K562 (cell line): Measurements from ENCODE around the gene OLFML2B. TPM values are rescaled to one million over a fixed set of nuclear protein-coding genes. Genes with fewer than 3 reads are reported as not detected.

ENCODE experiments used
- ATAC-seq: fragments of 200-7000 bp; cut with Tn5 transposase; 3 replicates; pipeline ENCODE4 v1.9.1; 2020; ENCODE audit warnings: moderate library complexity
- BruUV-seq: library from RNA; stranded (reverse); fragments of 400-500 nt; replicated peaks from 2 replicates; lab custom pipeline; 2021; lab: Mats Ljungman, UMichigan
- CTCF ChIA-PET: fragments of 300-600 bp; formaldehyde crosslinking; extraction: SDS; loops from one replicate; lab custom pipeline; 2021; ENCODE audit warnings: low intra/inter-chr PET ratio; lab: Yijun Ruan, JAX
- POLR2A ChIA-PET: fragments of 300-600, 350-650 bp; sonication (Branson Sonifier 250); formaldehyde crosslinking; extraction: SDS; loops from one replicate; lab custom pipeline; 2021; ENCODE audit warnings: antibody characterized with exemption, inconsistent platforms; lab: Yijun Ruan, JAX
- DNase-seq, 4 experiments: peaks; one replicate each; pipeline versions ENCODE4 v3.0.0 to v3.0.0-alpha.2; 2011 to 2018; ENCODE audit warnings: low spot score in 3 of 4, mixed read lengths in 3 of 4; ENCODE audit errors: extremely low read depth in 1 of 4
- FAIRE-seq: peaks from 2 replicates; lab custom pipeline; 2011; peaks lifted over from hg19 to GRCh38; lab: Jason Lieb, UNC
- H2AFZ ChIP-seq: 2 replicates; pipeline ENCODE4 v1.6.0; 2011; ENCODE audit warnings: low read depth, low read length, control low read depth, inconsistent platforms
- H3K27ac ChIP-seq: fragments of 200-600 bp; 3 replicates; pipeline ENCODE4 v1.8.0; 2011; ENCODE audit warnings: low read depth, mild to moderate bottlenecking, control low read depth, inconsistent platforms, low read length, moderate library complexity, mixed read lengths; ENCODE audit errors: extremely low read depth
- H3K27me3 ChIP-seq, 2 experiments: fragments of 300-600 bp in 1 of 2; 2 replicates in 1 of 2; 3 replicates in 1 of 2; pipeline versions ENCODE4 v1.6.0 to v1.8.0; 2011; ENCODE audit warnings: inconsistent platforms in 2 of 2, low read length in 2 of 2, mild to moderate bottlenecking in 1 of 2, mixed read lengths in 1 of 2, moderate library complexity in 1 of 2; ENCODE audit not compliant: control insufficient read depth in 2 of 2, insufficient read depth in 2 of 2
- H3K36me3 ChIP-seq: fragments of 300-600 bp; 3 replicates; pipeline ENCODE4 v1.8.0; 2011; ENCODE audit warnings: mild to moderate bottlenecking, low read length, inconsistent platforms; ENCODE audit not compliant: control insufficient read depth, insufficient read depth
- H3K4me1 ChIP-seq, 2 experiments: fragments of 200-600 bp in 1 of 2; replicated peaks in 1 of 2; 2 replicates in 1 of 2; 3 replicates in 1 of 2; pipeline versions ENCODE4 v1.5.1 to v1.8.0; 2011; ENCODE audit warnings: inconsistent platforms in 2 of 2, low read length in 2 of 2, mild to moderate bottlenecking in 1 of 2, mixed read lengths in 1 of 2, moderate library complexity in 1 of 2; ENCODE audit not compliant: control insufficient read depth in 2 of 2, insufficient read depth in 2 of 2
- H3K4me2 ChIP-seq: 2 replicates; pipeline ENCODE4 v1.6.1; 2011; ENCODE audit warnings: low read length, control low read depth, inconsistent platforms, mixed read lengths; ENCODE audit not compliant: insufficient read depth
- H3K4me3 ChIP-seq: fragments of 200-600 bp; sonication (generic), shearing (Covaris generic); 2 replicates; pipeline ENCODE4 v1.5.1; 2016; ENCODE audit warnings: control low read depth, inconsistent platforms
- H3K79me2 ChIP-seq: fragments of 200-600 bp; 3 replicates; pipeline ENCODE4 v1.8.0; 2011; ENCODE audit warnings: low read length, inconsistent platforms; ENCODE audit not compliant: control insufficient read depth, insufficient read depth
- H3K9ac ChIP-seq, 2 experiments: 2 replicates each; pipeline versions ENCODE4 v1.6.0 to v1.6.1; 2011; ENCODE audit warnings: low read depth in 2 of 2, low read length in 2 of 2, control low read depth in 1 of 2, inconsistent platforms in 1 of 2, mild to moderate bottlenecking in 1 of 2, mixed read lengths in 1 of 2; ENCODE audit not compliant: insufficient read depth in 1 of 2
- H3K9me1 ChIP-seq: one replicate; pipeline ENCODE4 v1.6.0; 2011; ENCODE audit warnings: inconsistent platforms, mild to moderate bottlenecking, low read length, moderate library complexity; ENCODE audit not compliant: control insufficient read depth, insufficient read depth
- H3K9me3 ChIP-seq: replicated peaks from 2 replicates; pipeline ENCODE4 v1.5.1; 2011; ENCODE audit warnings: low read depth, low read length, inconsistent platforms; ENCODE audit not compliant: control insufficient read depth, insufficient read depth
- H4K20me1 ChIP-seq: replicated peaks from 2 replicates; pipeline ENCODE4 v1.6.1; 2011; ENCODE audit warnings: low read length, inconsistent platforms, mixed read lengths; ENCODE audit not compliant: control insufficient read depth, insufficient read depth
- ARID1B ChIP-seq: fragments of 450-650 bp; IDR thresholded peaks from 2 replicates; pipeline ENCODE4 v1.6.1; 2016; ENCODE audit warnings: antibody characterized with exemption, mild to moderate bottlenecking, inconsistent platforms
- ARID3A ChIP-seq: IDR thresholded peaks from 2 replicates; pipeline ENCODE4 v1.6.1; 2012; ENCODE audit warnings: low read depth, low read length, improper control_type of control experiment, borderline replicate concordance
- ATF2 ChIP-seq: sonication (generic); formaldehyde crosslinking; IDR thresholded peaks from 2 replicates; pipeline ENCODE4 v1.8.1; 2022; ENCODE audit warnings: missing genetic modification reagents
- ATF3 ChIP-seq, 2 experiments: fragments of 450-650 bp in 1 of 2; sonication (generic) in 1 of 2; formaldehyde crosslinking in 1 of 2; IDR thresholded peaks in 1 of 2; conservative IDR thresholded peaks in 1 of 2; 2 replicates each; pipeline versions ENCODE4 v1.6.1 to v1.8.1; 2016 to 2023; ENCODE audit warnings: mild to moderate bottlenecking in 2 of 2, moderate library complexity in 2 of 2, inconsistent platforms in 1 of 2, missing genetic modification reagents in 1 of 2
- BRF2 ChIP-seq: IDR thresholded peaks from 3 replicates; pipeline ENCODE4 v1.6.1; 2011; ENCODE audit warnings: borderline replicate concordance, mild to moderate bottlenecking; ENCODE audit not compliant: insufficient read length, insufficient read depth
- HNRNPUL1 ChIP-seq: fragments of 200-400 bp; formaldehyde crosslinking; IDR thresholded peaks from 2 replicates; pipeline ENCODE4 v1.6.1; 2017; ENCODE audit warnings: low read length
- L3MBTL2 ChIP-seq: fragments of 450-650 bp; IDR thresholded peaks from 2 replicates; pipeline ENCODE4 v1.6.1; 2016; ENCODE audit warnings: mild to moderate bottlenecking, moderate library complexity
- MLX ChIP-seq, 2 experiments: fragments of 450-650 bp in 1 of 2; sonication (generic) in 1 of 2; formaldehyde crosslinking; conservative IDR thresholded peaks; 2 replicates each; pipeline versions ENCODE4 v1.4.0 to v1.8.1; 2020 to 2022; ENCODE audit warnings: mild to moderate bottlenecking in 1 of 2, missing genetic modification reagents in 1 of 2
- PHTF2 ChIP-seq: fragments of 250-450 bp; sonication (Bioruptor Pico); IDR thresholded peaks from 2 replicates; pipeline ENCODE4 v1.5.0; 2021; ENCODE audit warnings: mild to moderate bottlenecking
- SMAD2 ChIP-seq: fragments of 150-350 bp; IDR thresholded peaks from 2 replicates; pipeline ENCODE4 v1.6.1; 2014; ENCODE audit warnings: low read depth, mild to moderate bottlenecking, low read length
- SMC3 ChIP-seq: conservative IDR thresholded peaks from 2 replicates; pipeline ENCODE4 v1.6.1; 2011; ENCODE audit warnings: low read depth, low read length, improper control_type of control experiment; ENCODE audit not compliant: insufficient read depth
- SRSF7 ChIP-seq: fragments of 200-400 bp; formaldehyde crosslinking; optimal IDR thresholded peaks from 2 replicates; pipeline ENCODE3; 2017; ENCODE audit warnings: mild to moderate bottlenecking, low read depth, low read length
- TAF9B ChIP-seq: fragments of 450-650 bp; IDR thresholded peaks from 2 replicates; pipeline ENCODE4 v1.6.1; 2018; ENCODE audit warnings: mild to moderate bottlenecking; ENCODE audit not compliant: partially characterized antibody
- WGBS: fragments of 100-300 bp; shearing (Covaris generic); methylation state at CpG from one replicate; pipeline ENCODE4 v1.1.6; 2016; ENCODE audit warnings: low coverage, mixed read lengths; ENCODE audit not compliant: insufficient coverage; ENCODE audit errors: missing lambda C conversion rate; 5-methylcytosine and 5-hydroxymethylcytosine counted together
- in situ Hi-C: fragments of 300-500 bp; cut with MboI; formaldehyde crosslinking; loops from 4 replicates; pipeline ENCODE4 v1.15.0; 2018; ENCODE audit warnings: inconsistent platforms, mixed read lengths
- intact Hi-C: fragments of 100-400 bp; cut with micrococcal nuclease; formaldehyde crosslinking; loops from 2 replicates; pipeline ENCODE4 v1.14.2; 2022
- polyA plus RNA-seq, 8 experiments: library from polyadenylated mRNA; depleted of rRNA in 4 of 8; stranded (reverse) in 5 of 8; unstranded in 3 of 8; fragments of >200 nt; fragmentation: Nextera tagmentation in 2 of 8; fragmentation: Illumina TruSeq in 1 of 8; extraction: Ambion mirVana in 2 of 8; extraction: Trizol in 1 of 8; gene quantifications; 2 replicates each; pipeline versions ENCODE4 v1.2.1 to v1.2.3, GENCODE V29; 2011 to 2014; ENCODE audit warnings: inconsistent platforms in 1 of 8, missing spikeins in 1 of 8
- total RNA-seq, 7 experiments: library from RNA; depleted of rRNA in 6 of 7; stranded (reverse); fragments of >200 nt in 6 of 7; fragmentation: Illumina TruSeq in 2 of 7; extraction: Trizol in 2 of 7; gene quantifications; 2 replicates each; pipeline versions ENCODE4 v1.2.1 to v1.2.3, GENCODE V29; 2011 to 2021; ENCODE audit warnings: low replicate concordance in 1 of 7

Gene OLFML2B
- total and polyA plus RNA-seq, 9 of the 15 experiments (the other 6 are each of a cell fraction or from before 2014, with no cell fraction given) = not detected

GRCh38 chr1:161973924-161974845 lies 49.5 kb downstream of the OLFML2B start:
- CTCF ChIA-PET = no interaction called here
- H3K9me3 ChIP-seq = no peaks in the 10 kb centered on the region
- H3K4me2 ChIP-seq = peak overlapping the region; percentile 30; the same call in 1 of the 2 replicates
- no peaks in the 10 kb centered on the region for H3K9me1 ChIP-seq
- H3K9ac ChIP-seq = peak overlapping the region in 1 of 2 experiments; percentile 53; a peak in 2 of 4 replicates
- intact Hi-C loops (no loop called here), in situ Hi-C loops (no loop called here)
- POLR2A ChIA-PET = interaction anchor here (0.6 to 1.8 kb wide), 3 partner anchors 8 to 247 kb away, joined by 3 to 4 read pairs (median 3); no protein-coding TSS in a partner anchor
- 0 out of 2 replicates have a peak, but pooled peaks cover 2% of the 10 kb centered on the region for H4K20me1 ChIP-seq
- FAIRE-seq = peak; percentile 11
- H3K27ac ChIP-seq = no peak overlapping the region
- H3K27me3 ChIP-seq = peaks cover 14 to 46% of the 10 kb centered on the region in 2 experiments
- peak; percentile 39 for ATAC-seq
- H3K4me3 ChIP-seq = no peak overlapping the region
- H2AFZ ChIP-seq = no peak overlapping the region
- H3K4me1 ChIP-seq = peaks cover 6 to 11% of the 10 kb centered on the region in 2 experiments; a peak in 4 of 5 replicates
- no TSS peak for BruUV-seq
- H3K36me3 ChIP-seq = no peaks in the 10 kb centered on the region
- 3% methylated on average over 9 of the region's 9 CpGs for WGBS
- peak in 1 of 4 experiments; percentile 21 for DNase-seq
- no peaks in the 10 kb centered on the region for H3K79me2 ChIP-seq
- TF ChIP-seq HNRNPUL1 (no peak), ARID1B (no peak), SRSF7 (no peak), TAF9B (no peak), PHTF2 (CRISPR knock-in tag) (no peak), ATF2 (no peak), ARID3A (no peak), SMC3 (no peak), BRF2 (no peak), L3MBTL2 (no peak), ATF3 (IDR thresholded peaks at IDR 0.05) (no peak), ATF3 (CRISPR knock-in tag; conservative IDR thresholded peaks at IDR 0.05) (no peak), SMAD2 (no peak), MLX (CRISPR knock-in tag; conservative IDR thresholded peaks at IDR 0.05) (no peak)
